Pons (tissue), 1 donor: ENCODE results near the gene LRRC3.
A peak's percentile ranks its signal among the peaks of the same experiment; 100 is the strongest.
"Not testable (repeated sequence)": the region's sequence is repeated elsewhere in the genome, so short reads cannot be mapped to it uniquely, and the experiment has no call there.

Experiments used
- DNase-seq: peaks from one replicate; pipeline ENCODE4 v3.0.0-alpha.2; 2016; ENCODE audit warnings: low spot score

The LRRC3 gene

GRCh38 chr21:44496564-44497550 lies 41.5 kb downstream of the LRRC3 start:
- no peak for DNase-seq

- no peak for DNase-seq
Measured at GRCh38 chr21:44497703-44498126, 42.4 kb downstream of the LRRC3 start.

GRCh38 chr21:44498280-44499210 lies 43.2 kb downstream of the LRRC3 start:
- no peak for DNase-seq

GRCh38 chr21:44499211-44499560 lies 43.9 kb downstream of the LRRC3 start:
- DNase-seq = no peak

GRCh38 chr21:44499631-44500030 lies 44.3 kb downstream of the LRRC3 start:
- DNase-seq = no peak

GRCh38 chr21:44500111-44500510 lies 44.8 kb downstream of the LRRC3 start:
- DNase-seq = no peak

GRCh38 chr21:44502171-44502958 lies 47.1 kb downstream of the LRRC3 start:
- DNase-seq = no peak

GRCh38 chr21:44503006-44503889 lies 47.9 kb downstream of the LRRC3 start:
- not testable (repeated sequence) for DNase-seq

- no peak for DNase-seq
Measured at GRCh38 chr21:44503901-44504399, 48.6 kb downstream of the LRRC3 start.

GRCh38 chr21:44505673-44506278 lies 50.5 kb downstream of the LRRC3 start:
- peak; percentile 6 for DNase-seq

- no peak for DNase-seq
Measured at GRCh38 chr21:44506279-44507255, 51.3 kb downstream of the LRRC3 start.

- no peak for DNase-seq
Measured at GRCh38 chr21:44507673-44508425, 52.5 kb downstream of the LRRC3 start.

GRCh38 chr21:44508426-44508710 lies 53.1 kb downstream of the LRRC3 start:
- no peak for DNase-seq

- DNase-seq = no peak
Measured at GRCh38 chr21:44508711-44509445, 53.6 kb downstream of the LRRC3 start.

GRCh38 chr21:44509539-44509938 lies 54.2 kb downstream of the LRRC3 start:
- peak; percentile 7 for DNase-seq

GRCh38 chr21:44510109-44510507 lies 54.8 kb downstream of the LRRC3 start:
- no peak for DNase-seq

- DNase-seq = no peak
Measured at GRCh38 chr21:44510508-44511218, 55.4 kb downstream of the LRRC3 start.
